NCI-H345 (cell line): Measurements from ENCODE around the gene XPA.
A peak's percentile ranks its signal among the peaks of the same experiment; 100 is the strongest.
"Not testable (repeated sequence)": the region's sequence is repeated elsewhere in the genome, so short reads cannot be mapped to it uniquely, and the experiment has no call there.

Experiments
- DNase-seq: peaks from one replicate; lab custom pipeline; 2025; lab: John Stamatoyannopoulos, UW

XPA gene

GRCh38 chr9:97696803-97697601, at the start of gene XPA:
Gene XPA (minus strand): TSS chr9:97697340. CDS start chr9:97697292, 48 bp downstream.
- peak; percentile 97 for DNase-seq

- no peak for DNase-seq
Observed at GRCh38 chr9:97744710-97745708, 47.9 kb upstream of the XPA start.

- DNase-seq, result not testable (repeated sequence)
Observed at GRCh38 chr9:97744025-97744424, 46.9 kb upstream of the XPA start.

- DNase-seq, result no peak
Observed at GRCh38 chr9:97742545-97742944, 45.4 kb upstream of the XPA start.

- no peak for DNase-seq
Observed at GRCh38 chr9:97741947-97742346, 44.8 kb upstream of the XPA start.

- no peak for DNase-seq
Observed at GRCh38 chr9:97740848-97741821, 44.0 kb upstream of the XPA start.

- peak; percentile 16 for DNase-seq
Observed at GRCh38 chr9:97737429-97737828, 40.3 kb upstream of the XPA start.

GRCh38 chr9:97735070-97735600, 38.0 kb upstream of the XPA start:
- DNase-seq, result peak; percentile 88

GRCh38 chr9:97726716-97727115, 29.6 kb upstream of the XPA start:
- DNase-seq, result no peak

GRCh38 chr9:97723819-97724218, 26.7 kb upstream of the XPA start:
- no peak for DNase-seq

GRCh38 chr9:97722331-97722730, 25.2 kb upstream of the XPA start:
- no peak for DNase-seq

GRCh38 chr9:97721396-97721795, 24.3 kb upstream of the XPA start:
- no peak for DNase-seq

GRCh38 chr9:97717866-97718265, 20.7 kb upstream of the XPA start:
- no peak for DNase-seq

- DNase-seq, result no peak
Observed at GRCh38 chr9:97714435-97714834, 17.3 kb upstream of the XPA start.

GRCh38 chr9:97711223-97711626, 14.1 kb upstream of the XPA start:
- DNase-seq, result no peak

GRCh38 chr9:97710356-97711222, 13.4 kb upstream of the XPA start:
- DNase-seq, result peak; percentile 63

GRCh38 chr9:97706246-97706645, 9.1 kb upstream of the XPA start:
- no peak for DNase-seq

- no peak for DNase-seq
Observed at GRCh38 chr9:97705354-97705950, 8.3 kb upstream of the XPA start.

GRCh38 chr9:97704851-97705250, 7.7 kb upstream of the XPA start:
- no peak for DNase-seq

GRCh38 chr9:97704345-97704677, 7.2 kb upstream of the XPA start:
- DNase-seq, result no peak
